GM18951 (cell line): ENCODE data around the gene HIF1A.
"Not testable (repeated sequence)": the region's sequence is repeated elsewhere in the genome, so short reads cannot be mapped to it uniquely, and the experiment has no call there.

Source experiments
- POLR2A ChIP-seq: IDR thresholded peaks from 4 replicates; pipeline ENCODE4 v1.6.1; 2011; ENCODE audit warnings: mild to moderate bottlenecking; ENCODE audit not compliant: insufficient read length, insufficient read depth; ENCODE audit errors: extremely low read depth
- in situ Hi-C: fragments of 300-500 bp; cut with MboI; formaldehyde crosslinking; loops from one replicate; pipeline ENCODE4 v1.12.0; 2022; ENCODE audit warnings: low sequenced_read_pairs, mixed read lengths, inconsistent platforms; ENCODE audit not compliant: unreplicated experiment

Gene HIF1A

DNA sequence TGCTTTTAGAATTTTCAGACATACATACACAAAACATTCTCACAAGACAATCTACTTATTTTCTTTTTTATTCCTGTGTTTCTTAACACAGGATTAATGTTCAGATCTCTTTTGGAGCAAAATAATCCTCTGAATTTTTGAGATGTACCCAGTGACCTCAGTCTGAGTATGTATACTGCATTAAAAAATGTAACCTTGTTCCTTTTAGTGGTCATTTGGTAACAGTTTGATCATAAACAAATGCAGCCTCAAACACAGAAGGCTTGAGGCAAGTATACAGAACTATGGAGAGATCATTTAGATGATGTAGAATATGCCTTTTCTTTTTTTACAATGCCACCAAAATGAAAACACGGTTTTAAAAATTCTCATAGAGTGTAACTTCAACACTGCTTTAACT is 9.7 kb downstream of the HIF1A start:
- in situ Hi-C loops, result no loop called here

DNA sequence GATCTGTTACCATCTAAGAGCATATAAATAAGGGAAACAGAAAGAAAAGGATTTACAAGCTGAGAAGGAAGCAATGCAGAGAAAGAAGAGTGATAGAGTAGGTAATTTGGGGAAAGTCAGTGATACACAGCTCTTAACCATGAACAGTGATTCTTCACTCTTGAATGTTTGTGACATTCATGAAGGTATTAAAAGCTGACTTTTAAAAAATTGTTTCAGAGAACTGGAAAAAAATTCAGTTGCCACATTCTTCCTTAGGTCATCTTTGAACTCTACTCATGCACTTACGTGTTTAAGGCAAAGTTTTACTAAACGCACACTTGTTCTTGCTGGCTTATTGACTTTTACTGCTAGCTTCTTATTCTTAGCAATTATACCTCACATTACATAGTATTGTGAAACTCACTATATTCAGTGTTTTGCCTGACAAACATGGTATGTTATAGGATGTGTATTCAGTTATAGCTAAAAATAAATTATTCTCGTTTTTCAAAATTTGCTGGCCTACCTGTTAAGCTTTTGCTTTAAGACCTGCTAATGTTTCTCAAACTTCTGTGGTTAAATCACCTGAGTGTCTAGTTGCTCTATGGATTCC is 10.9 kb downstream of the HIF1A start:
- TF ChIP-seq POLR2A, result no peak
- in situ Hi-C loops, result no loop called here

More for the DNA sequence above, 9.7 kb downstream of the HIF1A start:
- no peak for TF ChIP-seq POLR2A

DNA sequence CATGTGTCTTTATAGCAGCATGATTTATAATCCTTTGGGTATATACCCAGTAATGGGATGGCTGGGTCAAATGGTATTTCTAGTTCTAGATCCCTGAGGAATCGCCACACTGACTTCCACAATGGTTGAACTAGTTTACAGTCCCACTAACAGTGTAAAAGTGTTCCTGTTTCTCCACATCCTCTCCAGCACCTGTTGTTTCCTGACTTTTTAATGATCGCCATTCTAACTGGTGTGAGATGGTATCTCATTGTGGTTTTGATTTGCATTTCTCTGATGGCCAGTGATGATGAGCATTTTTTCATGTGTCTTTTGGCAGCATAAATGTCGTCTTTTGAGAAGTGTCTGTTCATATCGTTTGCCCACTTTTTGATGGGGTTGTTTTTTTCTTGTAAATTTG is 12.5 kb downstream of the HIF1A start:
- in situ Hi-C loops, result not testable (repeated sequence)

DNA sequence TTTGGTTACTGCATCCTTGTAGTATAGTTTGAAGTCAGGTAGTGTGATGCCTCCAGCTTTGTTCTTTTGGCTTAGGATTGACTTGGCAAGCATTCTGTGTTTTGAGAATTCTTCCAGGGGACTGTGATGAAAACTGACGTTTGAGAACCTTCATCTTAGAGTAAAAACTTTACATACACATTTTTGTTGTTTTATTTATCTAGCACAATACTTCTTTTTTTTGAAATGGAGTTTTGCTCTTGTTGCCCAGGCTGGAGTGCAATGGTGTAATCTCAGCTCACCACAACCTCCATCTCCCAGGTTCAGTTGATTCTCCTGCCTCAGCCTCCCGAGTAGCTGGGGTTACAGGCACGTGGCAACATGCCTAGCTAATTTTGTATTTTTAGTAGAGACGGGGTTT is 13.4 kb downstream of the HIF1A start:
- in situ Hi-C loops, result not testable (repeated sequence)

DNA sequence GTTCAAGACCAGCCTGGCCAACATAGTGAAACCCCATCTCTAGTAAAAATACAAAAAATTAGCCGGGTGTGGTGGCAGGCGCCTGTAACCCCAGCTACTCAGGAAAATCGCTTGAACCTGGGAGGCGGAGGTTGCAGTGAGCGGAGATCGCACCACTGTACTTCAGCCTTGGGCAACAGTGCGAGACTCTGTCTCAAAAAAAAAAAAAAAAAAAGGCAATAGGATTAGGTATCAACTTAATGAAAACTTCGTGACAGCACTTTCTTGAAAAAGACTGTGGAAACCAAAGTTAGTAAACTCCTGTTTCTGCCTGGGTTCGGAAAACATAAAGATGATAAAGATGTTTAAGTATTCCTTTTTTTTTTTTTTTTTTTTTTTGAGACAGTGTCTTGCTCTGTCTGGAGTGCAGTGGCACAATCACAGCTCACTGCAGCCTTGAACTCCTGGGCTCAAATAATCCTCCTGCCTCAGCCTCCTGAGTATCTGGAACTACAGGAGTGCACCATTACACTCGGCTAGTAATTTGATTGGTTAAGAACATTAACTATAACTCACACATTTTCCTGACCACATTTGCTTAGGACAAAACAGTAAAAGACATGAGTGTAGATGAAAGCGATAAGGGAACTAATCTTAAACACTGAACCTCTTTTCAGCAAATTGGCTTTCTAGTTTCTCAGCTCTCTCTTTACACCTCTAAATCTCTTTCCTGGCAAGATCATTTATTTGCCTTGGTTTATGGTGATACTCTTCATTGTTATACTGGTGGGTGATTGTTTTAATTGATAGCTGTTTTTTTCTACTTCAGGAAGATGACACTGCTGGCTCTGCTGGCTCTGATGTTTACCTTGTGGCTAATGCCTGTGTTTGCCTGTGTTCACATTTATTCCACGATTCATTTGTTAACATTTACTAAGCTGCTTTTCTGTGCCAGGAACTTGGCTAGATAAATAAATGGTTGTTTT is 15.8 kb downstream of the HIF1A start:
- in situ Hi-C loops, result no loop called here
- no peak for TF ChIP-seq POLR2A

DNA sequence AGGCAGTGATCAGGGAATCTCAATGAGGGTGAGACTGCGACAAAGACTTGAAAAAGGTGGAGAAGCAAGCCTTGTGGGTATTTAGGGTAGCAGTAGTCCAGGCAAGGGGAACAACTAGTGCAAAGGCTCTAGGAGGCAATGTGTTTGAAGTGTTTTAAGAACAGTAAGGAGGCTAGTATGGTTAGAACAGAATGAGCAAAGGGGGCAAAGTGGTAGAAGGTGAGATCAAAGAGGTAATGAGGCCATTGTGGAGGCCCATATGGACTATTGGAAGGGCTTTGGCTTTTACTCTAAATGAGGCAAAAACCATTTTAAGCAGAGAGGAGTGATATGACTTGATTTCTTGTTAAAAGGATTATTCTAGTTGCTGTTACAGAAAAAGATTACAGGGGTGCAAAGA is 16.8 kb downstream of the HIF1A start:
- TF ChIP-seq POLR2A, result no peak
- in situ Hi-C loops, result no loop called here

DNA sequence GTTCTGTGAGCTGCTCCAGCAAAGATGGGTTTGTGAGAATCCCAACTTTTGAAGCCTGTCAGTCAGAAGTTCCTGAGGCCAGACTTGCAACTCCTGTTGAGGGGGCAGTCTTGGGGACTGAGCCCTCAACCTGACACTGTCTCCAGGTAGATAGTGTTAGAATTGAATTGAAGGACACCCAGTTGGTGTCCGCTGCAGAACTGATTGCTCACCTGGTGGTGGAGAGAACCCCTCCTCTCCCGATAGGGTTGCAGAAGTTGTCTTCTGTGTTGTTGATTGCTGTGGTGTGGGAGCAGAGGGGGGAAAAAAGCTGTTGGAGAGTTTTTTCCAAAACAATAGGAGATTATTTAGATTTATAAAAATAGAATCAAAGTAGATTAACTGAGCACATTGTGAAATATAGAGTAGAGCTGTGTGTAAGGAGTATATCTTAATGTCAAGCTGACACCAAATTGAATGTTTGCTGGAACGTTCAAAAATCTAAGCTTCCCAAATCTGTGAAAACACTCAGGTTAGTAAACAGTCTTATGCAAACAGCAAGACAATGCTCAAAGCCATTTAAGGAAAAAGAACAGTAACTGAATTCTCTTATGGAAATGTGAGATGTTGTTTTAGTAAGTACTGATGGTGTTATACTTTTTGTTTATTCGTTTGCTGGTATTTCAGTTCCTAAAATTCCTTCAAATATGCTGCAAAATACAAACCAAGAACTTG is 18.6 kb downstream of the HIF1A start:
- TF ChIP-seq POLR2A, result no peak
- in situ Hi-C loops, result no loop called here

DNA sequence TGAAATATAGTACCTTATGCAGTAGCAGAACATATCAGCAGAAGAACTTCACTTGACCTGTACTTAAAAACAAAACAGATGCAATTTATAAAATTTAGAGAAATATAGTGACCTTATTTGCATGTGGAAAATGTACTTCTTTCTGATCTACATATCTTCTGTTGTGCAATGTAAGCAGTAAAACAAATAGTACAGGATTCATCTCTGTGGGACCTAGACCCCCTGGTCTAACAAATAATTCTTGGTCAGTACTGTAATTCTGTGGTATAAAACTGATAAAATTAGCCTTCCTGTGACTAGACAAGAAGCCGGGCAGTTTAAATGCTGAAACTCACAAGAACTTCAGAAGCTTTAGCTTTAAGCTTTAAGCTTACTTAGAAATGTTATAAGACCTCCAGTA is 21.6 kb downstream of the HIF1A start:
- in situ Hi-C loops, result no loop called here
- no peak for TF ChIP-seq POLR2A

DNA sequence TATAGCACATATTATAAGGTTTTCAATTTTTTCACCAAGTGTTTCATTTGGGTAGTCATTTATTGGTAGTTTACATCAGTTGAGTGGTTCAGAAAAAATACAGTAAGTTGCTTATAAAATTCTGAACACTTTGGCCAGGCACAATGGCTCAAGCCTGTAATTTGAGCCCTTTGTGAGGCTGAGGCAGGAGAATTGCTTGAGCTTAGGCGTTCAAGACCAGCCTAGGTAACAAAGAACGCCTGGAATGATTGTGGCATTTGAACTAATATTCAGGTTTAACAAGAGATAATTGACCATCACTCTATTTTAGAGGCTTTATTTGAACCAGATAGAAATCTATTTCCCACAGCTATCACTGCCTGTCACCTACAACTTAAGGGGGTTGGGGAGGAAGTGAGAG is 22.7 kb downstream of the HIF1A start:
- in situ Hi-C loops, result no loop called here
- no peak for TF ChIP-seq POLR2A

DNA sequence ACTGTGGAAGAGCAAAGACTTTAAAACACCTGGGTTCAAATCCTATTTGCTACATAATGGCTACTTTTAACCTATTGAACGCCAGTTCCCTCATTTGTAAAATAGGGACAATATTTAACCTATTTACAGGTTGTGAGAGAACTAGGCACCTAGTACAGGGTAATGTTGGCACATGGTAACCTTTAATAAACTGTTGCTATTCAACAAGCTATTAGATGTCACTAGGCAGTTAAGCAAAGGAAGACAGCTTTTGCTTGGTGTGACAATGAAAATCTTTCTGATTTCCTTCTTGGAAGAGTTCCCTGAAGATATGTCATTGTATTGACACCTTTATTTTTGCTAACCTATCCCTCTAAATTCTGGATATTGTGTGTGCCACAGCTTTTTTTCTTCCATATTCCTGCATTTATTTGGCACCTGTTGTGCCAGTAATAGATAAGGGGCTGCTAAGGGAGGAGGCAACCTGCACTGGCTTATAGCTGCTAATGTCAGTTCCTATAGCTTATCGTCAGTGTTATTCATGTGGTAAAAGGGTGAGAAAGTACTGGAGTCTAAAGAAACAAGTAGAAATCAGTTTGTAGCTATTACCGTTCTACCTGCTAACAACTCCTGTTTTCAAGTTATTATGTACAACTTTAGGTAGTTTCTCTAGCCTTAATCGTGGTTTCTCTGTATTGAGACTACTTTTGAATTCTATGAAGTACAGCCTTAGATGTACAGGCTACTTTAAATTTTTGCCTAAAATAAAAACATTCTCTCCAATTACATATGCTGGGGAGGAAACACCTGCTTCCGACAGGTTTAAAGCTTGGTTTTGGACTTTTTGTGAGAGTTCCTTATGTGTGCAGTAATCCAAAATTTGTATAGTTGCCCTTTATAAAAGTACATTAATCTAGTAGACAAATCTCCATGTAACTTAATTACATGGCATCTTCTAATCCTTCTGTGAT is 24.3 kb downstream of the HIF1A start:
- in situ Hi-C loops, result no loop called here
- no peak for TF ChIP-seq POLR2A

DNA sequence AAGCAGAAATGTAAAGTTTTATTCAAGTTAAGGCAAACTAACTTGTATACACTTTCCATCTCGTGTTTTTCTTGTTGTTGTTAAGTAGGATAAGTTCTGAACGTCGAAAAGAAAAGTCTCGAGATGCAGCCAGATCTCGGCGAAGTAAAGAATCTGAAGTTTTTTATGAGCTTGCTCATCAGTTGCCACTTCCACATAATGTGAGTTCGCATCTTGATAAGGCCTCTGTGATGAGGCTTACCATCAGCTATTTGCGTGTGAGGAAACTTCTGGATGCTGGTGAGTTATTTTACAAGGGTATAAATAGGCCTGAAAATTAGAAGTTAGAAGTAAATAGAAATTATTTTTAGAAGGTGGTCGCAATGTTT is 25.0 kb downstream of the HIF1A start:
- no peak for TF ChIP-seq POLR2A
- in situ Hi-C loops, result no loop called here

DNA sequence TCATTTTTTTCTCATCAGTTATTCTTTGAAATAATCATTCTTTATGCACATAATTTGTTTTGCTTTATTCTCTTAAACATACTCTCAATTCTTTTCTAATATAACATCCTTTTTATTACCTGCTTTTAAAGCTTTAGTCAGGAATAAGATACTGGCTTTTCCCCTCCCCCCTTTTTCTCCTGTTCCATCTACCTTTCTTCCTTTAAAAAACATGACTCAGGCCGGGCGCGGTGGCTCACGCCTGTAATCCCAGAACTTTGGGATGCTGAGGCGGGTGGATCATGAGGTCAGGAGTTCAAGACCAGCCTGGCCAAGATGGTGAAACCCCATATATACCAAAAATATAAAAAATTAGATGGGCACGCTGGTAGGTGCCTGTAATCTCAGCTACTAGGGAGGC is 25.4 kb downstream of the HIF1A start:
- TF ChIP-seq POLR2A, result no peak
- in situ Hi-C loops, result no loop called here

DNA sequence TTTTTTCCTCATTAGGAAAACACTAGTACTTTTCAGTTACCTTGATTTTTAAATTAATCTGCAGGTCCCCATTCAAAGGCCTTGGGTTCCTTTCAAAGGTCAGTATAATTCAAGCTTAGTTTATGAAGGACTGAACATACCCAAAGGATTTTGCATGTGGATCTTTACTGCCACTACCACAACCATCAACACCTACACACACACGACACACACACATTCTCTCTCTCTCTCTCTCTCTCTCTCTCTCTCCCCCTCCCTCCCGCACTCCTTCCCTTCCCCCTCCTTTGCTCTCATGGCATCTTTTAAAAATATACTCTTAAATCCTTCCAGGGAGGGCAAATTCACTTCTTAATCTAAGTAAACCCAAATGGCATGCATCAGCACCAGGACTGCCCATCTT is 28.8 kb downstream of the HIF1A start:
- in situ Hi-C loops, result no loop called here
- no peak for TF ChIP-seq POLR2A
